H1 (cell line): ENCODE data around the gene NSF. TPM values are rescaled to one million over a fixed set of nuclear protein-coding genes. Genes with fewer than 3 reads are reported as not detected.

ENCODE experiments used
- CTCF ChIA-PET: fragments of 300-600 bp; sonication (Branson Sonifier 250); formaldehyde crosslinking; loops from one replicate; lab custom pipeline; 2021; ENCODE audit not compliant: partially characterized antibody; lab: Charles Lee
- POLR2A ChIA-PET: fragments of 300-600 bp; sonication (Branson Sonifier 250); formaldehyde crosslinking; loops from one replicate; lab custom pipeline; 2021; ENCODE audit warnings: inconsistent platforms; ENCODE audit not compliant: partially characterized antibody; lab: Charles Lee
- DNase-seq, 2 experiments: peaks; one replicate each; pipeline versions ENCODE4 v3.0.0 to v3.0.0-alpha.2; 2010 to 2022; ENCODE audit warnings: low spot score in 2 of 2, low read depth in 1 of 2, mixed read lengths in 1 of 2
- FAIRE-seq: peaks from 2 replicates; lab custom pipeline; 2011; peaks lifted over from hg19 to GRCh38; lab: Jason Lieb, UNC
- H2AFZ ChIP-seq: 2 replicates; pipeline ENCODE4 v1.8.1; 2012; ENCODE audit warnings: low read length, inconsistent platforms
- H2AK5ac ChIP-seq: 2 replicates; pipeline ENCODE4 v1.6.1; 2013; ENCODE audit warnings: low read depth, low read length
- H2BK120ac ChIP-seq: replicated peaks from 2 replicates; pipeline ENCODE3; 2013; ENCODE audit warnings: low read depth, low read length, inconsistent platforms
- H2BK12ac ChIP-seq: 2 replicates; pipeline ENCODE4 v1.6.1; 2013; ENCODE audit warnings: low read depth, low read length
- H2BK15ac ChIP-seq: 2 replicates; pipeline ENCODE4 v1.6.1; 2013; ENCODE audit warnings: low read length
- H2BK20ac ChIP-seq: 2 replicates; pipeline ENCODE4 v1.6.1; 2013; ENCODE audit warnings: low read length
- H2BK5ac ChIP-seq: 2 replicates; pipeline ENCODE4 v1.6.1; 2013; ENCODE audit warnings: low read depth, low read length
- H3K14ac ChIP-seq: 2 replicates; pipeline ENCODE4 v1.6.1; 2013; ENCODE audit warnings: inconsistent platforms; ENCODE audit not compliant: insufficient read length
- H3K18ac ChIP-seq: 2 replicates; pipeline ENCODE4 v1.6.1; 2013; ENCODE audit warnings: low read length; ENCODE audit errors: extremely low read depth
- H3K23ac ChIP-seq: 2 replicates; pipeline ENCODE4 v1.6.1; 2013; ENCODE audit warnings: inconsistent platforms; ENCODE audit not compliant: insufficient read length
- H3K23me2 ChIP-seq: 2 replicates; pipeline ENCODE4 v1.6.1; 2013; ENCODE audit warnings: low read depth, low read length
- H3K27ac ChIP-seq: 2 replicates; pipeline ENCODE4 v1.6.1; 2011; ENCODE audit warnings: low read depth, low read length, inconsistent platforms
- H3K27me3 ChIP-seq, 4 experiments: replicated peaks in 1 of 4; 1 replicate in 1 of 4; 2 replicates in 3 of 4; pipeline versions ENCODE4 v1.6.1 to v1.8.1; 2011 to 2013; ENCODE audit warnings: low read length in 3 of 4, mild to moderate bottlenecking in 3 of 4, inconsistent platforms in 2 of 4, mixed read lengths in 2 of 4, moderate library complexity in 1 of 4; ENCODE audit not compliant: control insufficient read depth in 3 of 4, insufficient read depth in 3 of 4; ENCODE audit errors: extremely low read depth in 1 of 4
- H3K36me3 ChIP-seq, 4 experiments: 2 replicates each; pipeline versions ENCODE4 v1.6.1 to v1.8.1; 2011 to 2013; ENCODE audit warnings: mild to moderate bottlenecking in 4 of 4, low read length in 3 of 4, moderate library complexity in 2 of 4, control low read depth in 1 of 4, inconsistent platforms in 1 of 4; ENCODE audit not compliant: insufficient read depth in 4 of 4, control insufficient read depth in 2 of 4
- H3K4ac ChIP-seq: replicated peaks from 2 replicates; pipeline ENCODE3; 2013; ENCODE audit warnings: low read length, low read depth, mixed read lengths, inconsistent platforms; ENCODE audit not compliant: insufficient read length
- H3K4me1 ChIP-seq, 4 experiments: replicated peaks in 1 of 4; 1 replicate in 1 of 4; 2 replicates in 3 of 4; pipeline versions ENCODE4 v1.6.1 to v1.8.1; 2011 to 2013; ENCODE audit warnings: low read length in 3 of 4, inconsistent platforms in 2 of 4, mixed read lengths in 1 of 4; ENCODE audit not compliant: insufficient read depth in 4 of 4, control insufficient read depth in 3 of 4
- H3K4me2 ChIP-seq, 2 experiments: 2 replicates each; pipeline versions ENCODE4 v1.6.1 to v1.8.1; 2011 to 2013; ENCODE audit warnings: low read depth in 2 of 2, low read length in 2 of 2, control low read depth in 1 of 2, inconsistent platforms in 1 of 2, mild to moderate bottlenecking in 1 of 2; ENCODE audit not compliant: insufficient read depth in 1 of 2
- H3K4me3 ChIP-seq, 4 experiments: fragments of 200-600, 300-600 bp in 1 of 4; sonication (generic), shearing (Covaris generic), sonication (Bioruptor Twin) in 1 of 4; 2 replicates each; pipeline versions ENCODE4 v1.5.1 to v1.8.1; 2011 to 2016; ENCODE audit warnings: low read length in 4 of 4, low read depth in 3 of 4, control low read depth in 2 of 4, inconsistent platforms in 2 of 4, mild to moderate bottlenecking in 2 of 4, mixed read lengths in 1 of 4, moderate library complexity in 1 of 4; ENCODE audit not compliant: insufficient read depth in 2 of 4; ENCODE audit errors: extremely low read depth in 1 of 4
- H3K56ac ChIP-seq: replicated peaks from 2 replicates; pipeline ENCODE3; 2013; ENCODE audit warnings: low read depth, mild to moderate bottlenecking, mixed read lengths, low read length, inconsistent platforms; ENCODE audit not compliant: insufficient read length
- H3K79me1 ChIP-seq: 2 replicates; pipeline ENCODE4 v1.6.1; 2013; ENCODE audit warnings: low read depth, low read length, control low read depth
- H3K79me2 ChIP-seq, 2 experiments: 2 replicates each; pipeline versions ENCODE4 v1.6.1 to v1.8.1; 2012 to 2013; ENCODE audit warnings: low read length in 2 of 2, mild to moderate bottlenecking in 2 of 2, inconsistent platforms in 1 of 2; ENCODE audit not compliant: insufficient read depth in 2 of 2, control insufficient read depth in 1 of 2
- H3K9ac ChIP-seq, 4 experiments: replicated peaks in 1 of 4; 1 replicate in 1 of 4; 2 replicates in 3 of 4; pipeline versions ENCODE4 v1.6.1 to v1.8.1; 2011 to 2013; ENCODE audit warnings: low read depth in 3 of 4, low read length in 3 of 4, control low read depth in 2 of 4, mild to moderate bottlenecking in 2 of 4, moderate library complexity in 2 of 4, inconsistent platforms in 1 of 4; ENCODE audit errors: extremely low read depth in 1 of 4
- H3K9me3 ChIP-seq, 2 experiments: 2 replicates each; pipeline versions ENCODE4 v1.6.1 to v1.8.1; 2012 to 2013; ENCODE audit warnings: mild to moderate bottlenecking in 2 of 2, moderate library complexity in 2 of 2, control low read depth in 1 of 2, inconsistent platforms in 1 of 2, low read depth in 1 of 2, low read length in 1 of 2, mixed read lengths in 1 of 2; ENCODE audit not compliant: insufficient read depth in 2 of 2
- H4K20me1 ChIP-seq, 2 experiments: replicated peaks in 1 of 2; 2 replicates each; pipeline versions ENCODE3 to v1.8.1; 2011 to 2013; ENCODE audit warnings: inconsistent platforms in 2 of 2, low read length in 2 of 2, mild to moderate bottlenecking in 1 of 2; ENCODE audit not compliant: insufficient read depth in 2 of 2, control insufficient read depth in 1 of 2
- H4K5ac ChIP-seq: 2 replicates; pipeline ENCODE4 v1.6.1; 2013; ENCODE audit warnings: low read length, low read depth, mixed read lengths, inconsistent platforms; ENCODE audit not compliant: insufficient read length
- H4K8ac ChIP-seq: 2 replicates; pipeline ENCODE4 v1.8.0; 2013; ENCODE audit warnings: mild to moderate bottlenecking, moderate library complexity, low read length, inconsistent platforms; ENCODE audit not compliant: insufficient read depth; ENCODE audit errors: extremely low read depth
- H4K91ac ChIP-seq: replicated peaks from 2 replicates; pipeline ENCODE3; 2013; ENCODE audit warnings: low read length, mixed read lengths, inconsistent platforms; ENCODE audit not compliant: insufficient read length
- ASH2L ChIP-seq: fragments of 200-600, 300-600 bp; sonication (generic); IDR thresholded peaks from one replicate; pipeline ENCODE4 v1.7.1; 2017; ENCODE audit warnings: low read length
- BACH1 ChIP-seq: IDR thresholded peaks from 2 replicates; pipeline ENCODE4 v1.6.1; 2012; ENCODE audit warnings: low read length, improper control_type of control experiment
- CBX5 ChIP-seq: fragments of 300-800, 300-1000 bp; sonication (generic); IDR thresholded peaks from 2 replicates; pipeline ENCODE4 v1.7.1; 2016; ENCODE audit warnings: antibody characterized with exemption, low read length, low read depth
- CEBPB ChIP-seq: IDR thresholded peaks from 2 replicates; pipeline ENCODE4 v1.6.1; 2012; ENCODE audit warnings: low read depth, low read length
- CHD1 ChIP-seq: IDR thresholded peaks from 2 replicates; pipeline ENCODE4 v1.6.1; 2012; ENCODE audit warnings: low read depth, low read length, improper control_type of control experiment
- EZH2 ChIP-seq: fragments of 200-600 bp; sonication (generic); IDR thresholded peaks from 2 replicates; pipeline ENCODE4 v1.7.1; 2012; ENCODE audit warnings: low read depth, mild to moderate bottlenecking, moderate library complexity, low read length, inconsistent platforms; ENCODE audit not compliant: severe bottlenecking
- MAFK ChIP-seq: IDR thresholded peaks from 2 replicates; pipeline ENCODE4 v1.6.1; 2012; ENCODE audit warnings: low read depth, mild to moderate bottlenecking, improper control_type of control experiment, low read length
- POU5F1 ChIP-seq: IDR thresholded peaks from 2 replicates; pipeline ENCODE4 v1.6.1; 2011; ENCODE audit warnings: low read depth, mild to moderate bottlenecking, low read length, moderate library complexity
- RAD21 ChIP-seq, 2 experiments: IDR thresholded peaks in 1 of 2; conservative IDR thresholded peaks in 1 of 2; 2 replicates each; pipeline ENCODE4 v1.6.1; 2011; ENCODE audit warnings: low read depth in 2 of 2, low read length in 2 of 2, improper control_type of control experiment in 1 of 2, inconsistent platforms in 1 of 2, mild to moderate bottlenecking in 1 of 2, moderate library complexity in 1 of 2
- RBBP5 ChIP-seq: IDR thresholded peaks from 2 replicates; pipeline ENCODE4 v1.7.1; 2012; ENCODE audit warnings: low read depth, mild to moderate bottlenecking, inconsistent platforms, low read length, moderate library complexity, borderline replicate concordance
- RNF2 ChIP-seq: fragments of 200-900, 300-1000 bp; sonication (generic); IDR thresholded peaks from 2 replicates; pipeline ENCODE4 v1.7.1; 2016; ENCODE audit warnings: borderline replicate concordance, low read depth, mild to moderate bottlenecking, antibody characterized with exemption, low read length; ENCODE audit not compliant: poor library complexity, severe bottlenecking; ENCODE audit errors: missing control alignments
- SIX5 ChIP-seq: IDR thresholded peaks from 2 replicates; pipeline ENCODE4 v1.6.1; 2011; ENCODE audit warnings: mild to moderate bottlenecking, low read depth, low read length
- SP4 ChIP-seq: IDR thresholded peaks from 2 replicates; pipeline ENCODE4 v1.6.1; 2012; ENCODE audit warnings: low read length, inconsistent platforms
- TCF12 ChIP-seq: IDR thresholded peaks from 2 replicates; pipeline ENCODE4 v1.6.1; 2011; ENCODE audit warnings: low read depth, mild to moderate bottlenecking, low read length
- YY1 ChIP-seq: IDR thresholded peaks from 2 replicates; pipeline ENCODE4 v1.6.1; 2011; ENCODE audit warnings: low read depth, mild to moderate bottlenecking, low read length
- WGBS, 2 experiments: shearing (Covaris generic) in 1 of 2; methylation state at CpG; one replicate each; pipeline versions ENCODE4 v1.1.6 to v1.1.7; 2013 to 2015; ENCODE audit warnings: low lambda C conversion rate in 2 of 2, mixed read lengths in 2 of 2, inconsistent platforms in 1 of 2, low coverage in 1 of 2, missing lambda C conversion rate in 1 of 2; ENCODE audit not compliant: insufficient replicate concordance in 2 of 2, insufficient coverage in 1 of 2, insufficient read length in 1 of 2; ENCODE audit errors: extremely low coverage in 1 of 2, missing lambda C conversion rate in 1 of 2; 5-methylcytosine and 5-hydroxymethylcytosine counted together
- polyA plus RNA-seq, 7 experiments: library from polyadenylated mRNA; depleted of rRNA in 3 of 7; stranded (reverse) in 5 of 7; unstranded in 2 of 7; fragments of >200 nt in 5 of 7; fragments of 200-250 nt in 2 of 7; gene quantifications; 1 replicate in 5 of 7; 2 replicates in 1 of 7; 4 replicates in 1 of 7; pipeline versions ENCODE4 v1.2.1 to v1.2.3, GENCODE V29; 2011 to 2013; ENCODE audit warnings: missing spikeins in 2 of 7, mixed read lengths in 2 of 7
- total RNA-seq: library from RNA; stranded (reverse); fragmentation: NEBNext Ultra II Directional; extraction: Animal tissue kit (Norgen Biotek cat#: 25700); gene quantifications from 2 replicates; pipeline ENCODE4 v1.2.1, GENCODE V29; 2021

Gene NSF
- total and polyA plus RNA-seq, 2 of the 8 experiments (the other 6 are each of a cell fraction or from before 2014, with no cell fraction given) = 13.0 to 27.7 TPM

DNA sequence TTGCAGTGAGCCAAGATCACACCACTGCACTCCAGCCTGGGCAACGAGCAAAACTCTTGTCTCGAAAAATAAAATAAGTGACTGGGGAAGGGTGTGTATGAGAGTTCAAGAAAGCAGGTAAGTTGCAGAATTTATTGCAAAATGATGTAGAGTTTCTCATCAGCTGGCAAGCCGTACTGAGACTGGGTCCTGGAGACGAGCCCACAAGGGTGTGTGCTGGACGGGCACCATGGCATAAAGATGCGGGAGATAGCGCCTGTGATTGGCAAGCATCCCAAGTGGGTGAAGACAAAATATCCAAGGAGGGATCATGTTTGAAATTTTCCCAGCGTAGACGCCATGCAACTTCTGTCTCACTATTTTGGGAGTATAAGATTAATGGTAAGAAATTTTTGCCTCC is 168.7 kb downstream of the NSF start:
- Histone ChIP-seq H3K79me1 (no peaks in the 10 kb centered on the region), H3K9me3 (no peaks in the 10 kb centered on the region), H3K4me2 (no peak overlapping the region), H3K23ac (no peak overlapping the region), H3K4ac (no peak overlapping the region), H2AK5ac (no peak overlapping the region), H4K5ac (no peak overlapping the region), H2BK15ac (no peak overlapping the region), H3K56ac (no peak overlapping the region), H3K23me2 (no peaks in the 10 kb centered on the region), H3K4me3 (no peak overlapping the region), H3K9ac (no peak overlapping the region), H3K27me3 (no peaks in the 10 kb centered on the region), H3K4me1 (no peaks in the 10 kb centered on the region), H3K79me2 (no peaks in the 10 kb centered on the region), H2BK5ac (no peak overlapping the region), H3K36me3 (peaks cover 0 to 2% (median 0%) of the 10 kb centered on the region in 4 experiments; a peak in 2 of 8 replicates), H3K27ac (no peak overlapping the region), H3K18ac (no peak overlapping the region), H4K91ac (no peak overlapping the region), H4K20me1 (no peaks in the 10 kb centered on the region), H2BK120ac (no peak overlapping the region), H2AFZ (no peak overlapping the region), H4K8ac (no peak overlapping the region), H2BK20ac (no peak overlapping the region), H3K14ac (no peak overlapping the region), H2BK12ac (no peak overlapping the region)
- POLR2A ChIA-PET = no interaction called here
- no peak for TF ChIP-seq POU5F1
- no peak for TF ChIP-seq SP4
- no peak for TF ChIP-seq RBBP5
- no peak for TF ChIP-seq RNF2
- no peak for TF ChIP-seq YY1
- no peak for TF ChIP-seq CHD1
- no peak for TF ChIP-seq MAFK
- no peak for TF ChIP-seq BACH1
- TF ChIP-seq RAD21 (IDR thresholded peaks at IDR 0.05 in 1 of 2, conservative IDR thresholded peaks at IDR 0.05 in 1 of 2; ENCODE audit: low read depth in 2 of 2, low read length in 2 of 2) = no peak
- no peak for TF ChIP-seq ASH2L
- TF ChIP-seq SIX5 = no peak
- no peak for TF ChIP-seq EZH2
- TF ChIP-seq CEBPB = no peak
- TF ChIP-seq CBX5 = no peak
- no peak for TF ChIP-seq TCF12
- no peak for FAIRE-seq
- CTCF ChIA-PET = interaction anchor here (1.3 kb wide), 1 partner anchor 17 kb away, joined by 3 read pairs; no protein-coding TSS in a partner anchor
- no peak for DNase-seq
- 94% methylated on average over 9 of the region's 9 CpGs; no CpG with 5 or more reads in 1 of the 2 experiments for WGBS, 2 experiments
